OCI-LY7 (cell line): ENCODE measurements around the gene KRTAP20-1.

Experiments used
- CTCF ChIP-seq: fragments of 200-600 bp; sonication (generic); conservative IDR thresholded peaks from 2 replicates; pipeline ENCODE4 v1.5.1; 2014; ENCODE audit warnings: mild to moderate bottlenecking, antibody characterized with exemption, low read length, moderate library complexity, mixed read lengths
- EZH2phosphoT487 ChIP-seq: fragments of 200-600 bp; sonication (generic); IDR thresholded peaks from 2 replicates; pipeline ENCODE4 v1.6.1; 2018; ENCODE audit warnings: low read depth, borderline replicate concordance, mild to moderate bottlenecking, mixed run types, antibody characterized with exemption, low read length, moderate library complexity, mixed read lengths

GRCh38 chr21:30612132-30612531, 4.1 kb upstream of the KRTAP20-1 start:
- no peak for TF ChIP-seq CTCF
- TF ChIP-seq EZH2phosphoT487: no peak
